BE2C (cell line): ENCODE data around the gene YTHDF1.
"Not testable (repeated sequence)": the region's sequence is repeated elsewhere in the genome, so short reads cannot be mapped to it uniquely, and the experiment has no call there.

Experiments used
- DNase-seq: peaks from one replicate; pipeline ENCODE4 v3.0.0-alpha.2; 2020
- H3K27me3 ChIP-seq: fragments of 250-450 bp; sonication (Bioruptor Pico); 2 replicates; pipeline ENCODE4 v1.5.1; 2020; ENCODE audit warnings: mild to moderate bottlenecking
- H3K36me3 ChIP-seq: fragments of 250-450 bp; sonication (Bioruptor Pico); 2 replicates; pipeline ENCODE4 v1.5.1; 2020; ENCODE audit warnings: mild to moderate bottlenecking
- H3K4me1 ChIP-seq: fragments of 250-450 bp; sonication (Bioruptor Pico); 2 replicates; pipeline ENCODE4 v1.5.1; 2020
- H3K4me3 ChIP-seq: 2 replicates; pipeline ENCODE4 v1.5.1; 2011; ENCODE audit warnings: low read depth, low read length
- H3K9me3 ChIP-seq: fragments of 250-450 bp; sonication (Bioruptor Pico); 2 replicates; pipeline ENCODE4 v1.5.1; 2020
- CTCF ChIP-seq: IDR thresholded peaks from 2 replicates; pipeline ENCODE4 v1.5.1; 2012; ENCODE audit warnings: mild to moderate bottlenecking, low read depth, low read length

The YTHDF1 gene

GRCh38 chr20:63158352-63158751, 57.6 kb downstream of the YTHDF1 start:
- DNase-seq: no peak
- peaks cover 36% of the 10 kb centered on the region for H3K27me3 ChIP-seq
- no peaks in the 10 kb centered on the region for H3K9me3 ChIP-seq
- no peak overlapping the region for H3K4me3 ChIP-seq
- no peaks in the 10 kb centered on the region; the same call in 1 of the 2 replicates for H3K4me1 ChIP-seq
- TF ChIP-seq CTCF: no peak
- H3K36me3 ChIP-seq: no peaks in the 10 kb centered on the region

GRCh38 chr20:63157431-63157830, 58.5 kb downstream of the YTHDF1 start:
- peaks cover 42% of the 10 kb centered on the region for H3K27me3 ChIP-seq
- not testable (repeated sequence) for H3K9me3 ChIP-seq, H3K4me3 ChIP-seq, DNase-seq, H3K36me3 ChIP-seq, H3K4me1 ChIP-seq

DNA sequence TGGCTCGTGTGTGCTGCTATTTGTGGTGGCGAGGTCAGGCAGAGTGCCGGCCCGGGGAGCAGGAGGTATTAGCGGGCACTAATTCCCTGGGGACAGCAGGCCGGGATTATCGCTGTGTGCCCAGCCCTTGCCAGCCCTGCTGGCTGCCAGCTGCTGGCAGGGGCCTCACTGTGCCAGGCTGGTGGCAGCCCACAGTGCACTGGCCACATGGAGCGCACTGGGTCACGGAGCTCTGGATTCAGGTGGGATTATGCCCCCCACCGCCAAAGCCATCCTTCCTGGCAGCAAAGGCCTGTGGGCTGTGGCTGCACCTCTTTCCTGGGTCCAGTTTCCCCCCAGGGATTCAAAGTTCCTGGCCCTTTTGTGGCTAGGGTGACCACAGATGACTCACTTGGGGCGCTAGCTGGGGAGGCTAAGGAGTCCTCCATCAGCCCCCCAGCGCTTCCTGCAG, 59.7 kb downstream of the YTHDF1 start:
- Histone ChIP-seq H3K27me3 (peaks cover 48% of the 10 kb centered on the region), H3K9me3 (no peaks in the 10 kb centered on the region), H3K4me3 (no peak overlapping the region), H3K4me1 (no peaks in the 10 kb centered on the region), H3K36me3 (no peaks in the 10 kb centered on the region)
- DNase-seq: peak; percentile 10
- no peak for TF ChIP-seq CTCF

DNA sequence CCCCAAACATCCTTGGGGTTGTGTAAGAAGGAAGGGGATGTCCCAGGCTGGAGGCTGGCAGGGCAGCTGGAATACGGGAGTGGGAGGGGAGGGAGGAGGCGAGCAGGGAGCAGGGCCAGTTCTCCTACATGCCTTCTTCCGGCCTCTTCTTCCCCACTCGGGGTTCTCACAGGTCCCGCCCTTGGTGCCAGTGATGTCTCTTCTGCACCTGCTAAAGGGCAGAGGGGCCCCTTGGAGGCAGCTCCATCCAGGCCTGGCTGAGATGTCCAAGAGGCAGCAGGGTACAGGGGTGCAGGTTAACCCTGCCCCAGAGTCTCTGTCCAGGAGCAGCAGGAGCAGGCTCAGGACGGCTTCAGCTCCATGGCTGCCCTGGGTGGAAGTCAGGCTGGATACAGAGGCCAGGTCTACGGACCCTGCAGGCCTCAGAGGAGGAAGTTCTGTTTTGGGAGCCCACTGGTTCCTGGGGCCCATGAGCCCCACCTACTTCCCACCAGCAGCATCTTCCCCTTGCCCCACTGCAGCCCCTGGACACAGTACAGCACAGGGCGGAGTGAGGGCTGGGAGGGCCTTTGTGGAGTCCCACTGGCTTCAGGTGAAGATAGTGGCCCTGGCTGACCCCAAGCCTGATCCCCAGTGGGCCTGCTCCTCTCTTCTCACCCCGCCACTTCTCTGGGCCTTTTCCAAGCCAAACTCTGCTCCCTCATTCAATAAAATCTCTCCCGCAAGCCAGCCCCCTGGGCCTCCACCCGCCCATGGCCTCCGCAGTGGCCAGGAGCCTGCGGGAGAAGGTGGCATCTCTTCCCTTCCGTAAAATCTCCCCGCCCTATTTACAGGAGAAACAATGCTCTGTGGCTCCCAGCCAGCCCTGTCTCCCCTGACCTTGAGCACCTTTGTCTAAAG, 60.4 kb downstream of the YTHDF1 start:
- peak; percentile 4 for DNase-seq
- Histone ChIP-seq H3K4me1 (no peaks in the 10 kb centered on the region), H3K36me3 (no peaks in the 10 kb centered on the region), H3K27me3 (peaks cover 56% of the 10 kb centered on the region), H3K4me3 (no peak overlapping the region), H3K9me3 (no peaks in the 10 kb centered on the region)
- TF ChIP-seq CTCF: no peak

DNA sequence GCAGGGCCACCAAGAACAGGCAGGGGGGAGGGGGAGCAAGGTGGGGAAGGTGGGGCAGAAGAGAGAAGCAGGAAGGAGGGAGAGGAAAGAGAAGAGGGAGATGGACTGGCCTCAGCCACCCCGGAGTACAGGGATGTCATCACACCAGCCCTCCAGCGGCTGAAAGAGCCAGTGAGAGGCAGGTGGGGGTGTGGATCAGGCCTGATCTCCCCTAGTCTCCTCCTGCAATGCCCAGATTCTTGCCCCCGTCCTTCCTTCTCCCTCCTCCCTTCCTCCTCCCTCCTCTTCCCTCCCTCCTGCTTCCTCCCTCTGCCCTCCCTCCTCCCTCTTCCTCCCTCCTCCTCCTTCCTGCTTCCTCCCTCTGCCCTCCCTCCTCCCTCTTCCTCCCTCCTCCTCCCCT, 61.5 kb downstream of the YTHDF1 start:
- Histone ChIP-seq H3K4me1 (no peaks in the 10 kb centered on the region), H3K9me3 (no peaks in the 10 kb centered on the region), H3K4me3 (no peak overlapping the region), H3K27me3 (peaks cover 67% of the 10 kb centered on the region), H3K36me3 (no peaks in the 10 kb centered on the region)
- no peak for TF ChIP-seq CTCF
- DNase-seq: peak; percentile 3

- peak; percentile 0 for DNase-seq
- Histone ChIP-seq H3K4me3 (no peak overlapping the region), H3K36me3 (no peaks in the 10 kb centered on the region), H3K9me3 (0 out of 2 replicates have a peak, but pooled peaks cover 3% of the 10 kb centered on the region), H3K27me3 (peaks cover 75% of the 10 kb centered on the region), H3K4me1 (no peaks in the 10 kb centered on the region)
- no peak for TF ChIP-seq CTCF
These were observed 62.4 kb downstream of the YTHDF1 start for GRCh38 chr20:63153254-63154221.
